G401 (cell line): Measurements from ENCODE around the gene PEBP1. TPM values are rescaled to one million over a fixed set of nuclear protein-coding genes. Genes with fewer than 3 reads are reported as not detected.
"Not testable (repeated sequence)": the region's sequence is repeated elsewhere in the genome, so short reads cannot be mapped to it uniquely, and the experiment has no call there.

Experiments used
- DNase-seq: peaks from one replicate; pipeline ENCODE4 v3.0.0-alpha.2; 2015; ENCODE audit warnings: low spot score
- in situ Hi-C: cut with HindIII; loops from 2 replicates; pipeline ENCODE4 v1.10.0; 2016; ENCODE audit warnings: low sequenced_read_pairs, mixed read lengths
- total RNA-seq: library from RNA; depleted of rRNA; stranded (reverse); fragments of >200 nt; shearing (Covaris generic); gene quantifications from 2 replicates; pipeline ENCODE4 v1.2.3, GENCODE V29; 2014

PEBP1 gene
- total RNA-seq, 1 experiment from 2014 or later = 282 TPM

DNA sequence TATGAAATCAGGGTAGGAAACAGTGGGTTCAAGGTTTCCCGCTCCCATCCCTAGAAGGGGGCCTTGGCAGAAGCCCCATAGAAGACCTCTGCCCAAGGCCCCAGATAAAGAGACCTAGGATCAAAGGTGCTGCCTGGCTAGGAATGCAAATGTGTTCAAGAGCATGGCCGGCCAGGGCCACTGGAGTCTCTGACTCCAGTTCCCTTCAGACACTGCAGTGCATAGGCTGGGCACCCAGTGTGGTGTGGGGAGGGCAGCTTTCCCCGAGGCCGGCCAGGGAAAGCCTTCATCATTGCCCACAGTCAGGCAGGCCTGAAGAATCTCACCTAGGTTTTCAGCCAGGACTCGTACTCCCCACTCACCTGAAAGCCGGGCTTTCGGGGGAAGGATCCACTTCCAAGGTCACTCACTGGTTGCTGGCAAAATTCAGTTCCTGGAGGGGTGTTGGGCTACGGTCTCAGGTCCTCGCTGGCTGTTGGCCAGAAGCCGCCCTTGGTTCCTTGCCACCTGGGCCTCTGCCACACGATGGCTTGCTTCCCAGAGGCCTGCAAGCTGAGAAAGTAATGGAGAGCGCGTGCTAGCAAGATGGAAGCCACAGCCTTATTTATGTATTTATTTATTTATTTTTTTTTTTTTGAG, 9.7 kb upstream of the PEBP1 start:
- in situ Hi-C loops = no loop called here
- DNase-seq = no peak

GRCh38 chr12:118127867-118128266, 8.1 kb upstream of the PEBP1 start:
- no peak for DNase-seq
- in situ Hi-C loops = no loop called here

GRCh38 chr12:118129436-118129835, 6.5 kb upstream of the PEBP1 start:
- DNase-seq, in situ Hi-C loops: not testable (repeated sequence)

DNA sequence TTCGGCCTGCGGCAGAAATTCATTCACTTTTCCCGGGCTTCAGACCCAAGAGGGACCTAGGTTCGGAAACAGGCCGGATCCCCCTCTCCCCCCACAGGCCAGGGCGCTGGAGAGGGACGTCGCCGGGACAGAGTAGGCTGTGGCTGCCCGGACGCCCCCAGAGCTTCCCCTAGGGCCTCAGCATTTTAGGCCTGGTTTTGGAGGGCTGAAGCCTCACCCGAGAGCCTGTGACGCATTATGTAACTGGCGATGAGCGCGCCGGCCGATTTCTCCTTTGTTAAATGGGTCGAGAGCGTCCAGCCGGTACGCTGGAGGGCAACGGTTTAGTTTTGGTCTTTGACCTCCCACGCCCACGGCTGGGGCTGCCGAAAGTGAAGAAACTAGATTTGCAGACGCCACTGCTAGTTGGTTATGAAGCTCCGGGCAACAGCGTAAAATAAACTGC, 657 bp downstream of the PEBP1 start:
- DNase-seq = peak; percentile 66
- in situ Hi-C loops = no loop called here

DNA sequence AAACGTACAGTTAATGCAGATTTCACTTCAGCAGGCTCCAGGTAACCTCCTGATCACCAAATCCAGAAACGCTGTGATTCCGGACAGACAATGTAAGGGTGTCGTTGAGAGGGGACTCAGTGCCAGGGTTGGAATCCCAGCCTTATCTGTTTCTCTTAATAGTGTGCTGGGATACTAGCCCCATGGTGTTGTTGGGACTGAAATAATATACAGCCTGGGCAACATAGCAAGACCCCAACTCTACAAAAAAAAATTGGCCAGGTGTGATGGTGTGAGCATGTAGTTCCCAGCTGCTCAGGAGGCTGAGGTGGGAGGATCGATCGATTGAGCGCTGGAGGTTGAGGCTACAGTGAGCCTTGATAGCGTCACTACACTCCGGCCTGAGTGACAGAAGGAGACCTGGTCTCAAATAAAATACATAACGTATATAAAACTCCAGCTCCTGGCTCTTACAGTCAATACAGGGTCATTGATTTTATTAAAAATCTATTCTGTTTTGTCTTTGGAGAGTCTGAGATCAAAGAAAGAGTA, 1.3 kb downstream of the PEBP1 start:
- no peak for DNase-seq
- in situ Hi-C loops = no loop called here

DNA sequence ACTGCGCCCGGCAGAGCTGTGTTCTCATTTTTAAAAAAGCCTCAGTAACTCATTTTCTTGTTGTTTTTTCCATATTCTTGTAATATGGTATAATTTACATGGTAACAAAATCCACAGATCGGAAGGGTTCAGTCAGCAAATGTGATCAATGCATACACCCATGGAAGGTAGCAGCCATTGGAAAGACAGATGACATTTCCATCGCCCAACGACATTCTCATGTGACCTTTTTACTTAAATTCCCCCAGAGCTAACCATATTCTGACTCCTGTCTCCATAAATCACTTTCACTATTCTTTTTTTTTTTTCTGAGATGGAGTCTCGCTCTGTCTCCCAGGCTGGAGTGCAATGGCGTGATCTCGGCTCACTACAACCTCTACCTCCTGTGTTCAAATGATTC, 4.9 kb downstream of the PEBP1 start:
- no peak for DNase-seq
- in situ Hi-C loops = no loop called here

- DNase-seq = no peak
- in situ Hi-C loops = no loop called here
Measured at GRCh38 chr12:118144499-118144898, 8.6 kb downstream of the PEBP1 start.

DNA sequence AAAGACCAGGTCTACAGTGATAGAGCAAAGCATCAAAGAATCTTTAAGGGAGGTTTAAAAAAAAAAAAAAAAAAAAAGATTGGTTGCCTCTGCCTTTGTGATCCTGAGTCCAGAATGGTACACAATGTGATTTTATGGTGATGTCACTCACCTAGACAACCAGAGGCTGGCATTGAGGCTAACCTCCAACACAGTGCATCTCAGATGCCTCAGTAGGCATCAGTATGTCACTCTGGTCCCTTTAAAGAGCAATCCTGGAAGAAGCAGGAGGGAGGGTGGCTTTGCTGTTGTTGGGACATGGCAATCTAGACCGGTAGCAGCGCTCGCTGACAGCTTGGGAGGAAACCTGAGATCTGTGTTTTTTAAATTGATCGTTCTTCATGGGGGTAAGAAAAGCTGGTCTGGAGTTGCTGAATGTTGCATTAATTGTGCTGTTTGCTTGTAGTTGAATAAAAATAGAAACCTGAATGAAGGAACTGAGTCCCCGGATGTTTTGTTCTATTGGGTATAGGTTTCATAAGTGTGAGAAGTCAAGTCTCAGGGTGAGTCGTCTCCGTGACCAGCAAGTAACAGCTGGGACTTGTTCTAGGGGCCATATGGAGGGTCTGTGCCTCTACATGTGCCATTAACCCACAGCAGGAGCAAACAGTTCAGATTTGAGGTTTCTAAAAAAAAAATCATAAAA, 9.3 kb downstream of the PEBP1 start:
- in situ Hi-C loops = no loop called here
- no peak for DNase-seq

GRCh38 chr12:118145798-118146156, 9.9 kb downstream of the PEBP1 start:
- DNase-seq = no peak
- in situ Hi-C loops = no loop called here

DNA sequence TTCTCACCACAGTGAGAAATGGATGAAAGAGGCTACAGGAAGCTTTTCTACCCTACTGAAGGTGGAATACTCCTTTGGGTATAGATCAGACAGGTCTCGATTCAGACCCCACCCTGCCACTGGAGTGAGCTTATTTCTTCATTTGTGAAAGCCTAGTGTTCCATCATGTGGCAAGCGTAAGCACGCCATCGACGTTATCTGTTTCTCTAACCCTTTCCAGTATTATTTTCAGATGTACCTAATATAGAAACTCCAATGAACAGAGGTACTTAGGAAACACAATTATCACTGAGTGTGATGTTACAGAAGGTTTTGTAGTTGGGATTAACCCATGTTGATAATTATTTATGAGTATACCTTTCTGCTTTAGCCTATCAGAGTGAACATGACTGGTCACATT, 12.4 kb downstream of the PEBP1 start:
- no peak for DNase-seq
- in situ Hi-C loops = no loop called here

GRCh38 chr12:118150625-118151024, 14.7 kb downstream of the PEBP1 start:
- in situ Hi-C loops = no loop called here
- no peak for DNase-seq

DNA sequence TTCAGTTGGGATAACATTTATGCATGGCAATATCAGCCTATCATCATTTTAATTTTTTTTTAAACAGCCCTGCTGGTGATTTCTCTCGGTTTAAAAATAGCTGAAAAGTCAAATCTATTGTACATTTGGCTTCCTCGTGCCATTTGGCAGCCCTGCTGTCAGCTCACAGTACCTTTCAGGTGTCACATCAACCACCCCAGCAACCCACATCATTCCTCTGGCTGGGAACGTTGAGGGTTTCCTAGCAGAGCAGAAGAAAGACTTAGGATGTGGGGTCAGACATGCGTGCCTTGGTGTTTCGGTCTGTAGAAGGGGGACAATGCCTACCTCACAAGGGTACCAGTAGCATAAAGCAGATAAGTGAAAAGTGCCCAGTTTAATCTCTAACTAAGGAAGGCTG, 15.8 kb downstream of the PEBP1 start:
- in situ Hi-C loops = no loop called here
- no peak for DNase-seq

- in situ Hi-C loops = no loop called here
- DNase-seq = no peak
Measured at GRCh38 chr12:118160536-118160935, 24.6 kb downstream of the PEBP1 start.

- peak; percentile 34 for DNase-seq
- in situ Hi-C loops = no loop called here
Measured at GRCh38 chr12:118164798-118165486, 29.0 kb downstream of the PEBP1 start.

GRCh38 chr12:118166946-118167345, 31.0 kb downstream of the PEBP1 start:
- DNase-seq = no peak
- in situ Hi-C loops = no loop called here

GRCh38 chr12:118175823-118176447, 40.0 kb downstream of the PEBP1 start:
- in situ Hi-C loops = no loop called here
- no peak for DNase-seq

GRCh38 chr12:118183155-118183554, 47.2 kb downstream of the PEBP1 start:
- DNase-seq = no peak
- in situ Hi-C loops = no loop called here

- in situ Hi-C loops = no loop called here
- DNase-seq = peak; percentile 17
Measured at GRCh38 chr12:118183711-118184110, 47.8 kb downstream of the PEBP1 start.

GRCh38 chr12:118185602-118186397, 49.9 kb downstream of the PEBP1 start:
- no peak for DNase-seq
- in situ Hi-C loops = no loop called here
